Epithelial cell of alveolus of lung (primary cell): ENCODE data around the gene RAB40B. TPM values are rescaled to one million over a fixed set of nuclear protein-coding genes. Genes with fewer than 3 reads are reported as not detected.

Experiments used
- total RNA-seq: library from RNA; depleted of rRNA; stranded (reverse); fragments of >200 nt; gene quantifications from 2 replicates; pipeline ENCODE4 v1.2.1, GENCODE V29; 2015

The RAB40B gene
- 8.8 and 10.7 TPM in 2 replicates for total RNA-seq

DNA sequence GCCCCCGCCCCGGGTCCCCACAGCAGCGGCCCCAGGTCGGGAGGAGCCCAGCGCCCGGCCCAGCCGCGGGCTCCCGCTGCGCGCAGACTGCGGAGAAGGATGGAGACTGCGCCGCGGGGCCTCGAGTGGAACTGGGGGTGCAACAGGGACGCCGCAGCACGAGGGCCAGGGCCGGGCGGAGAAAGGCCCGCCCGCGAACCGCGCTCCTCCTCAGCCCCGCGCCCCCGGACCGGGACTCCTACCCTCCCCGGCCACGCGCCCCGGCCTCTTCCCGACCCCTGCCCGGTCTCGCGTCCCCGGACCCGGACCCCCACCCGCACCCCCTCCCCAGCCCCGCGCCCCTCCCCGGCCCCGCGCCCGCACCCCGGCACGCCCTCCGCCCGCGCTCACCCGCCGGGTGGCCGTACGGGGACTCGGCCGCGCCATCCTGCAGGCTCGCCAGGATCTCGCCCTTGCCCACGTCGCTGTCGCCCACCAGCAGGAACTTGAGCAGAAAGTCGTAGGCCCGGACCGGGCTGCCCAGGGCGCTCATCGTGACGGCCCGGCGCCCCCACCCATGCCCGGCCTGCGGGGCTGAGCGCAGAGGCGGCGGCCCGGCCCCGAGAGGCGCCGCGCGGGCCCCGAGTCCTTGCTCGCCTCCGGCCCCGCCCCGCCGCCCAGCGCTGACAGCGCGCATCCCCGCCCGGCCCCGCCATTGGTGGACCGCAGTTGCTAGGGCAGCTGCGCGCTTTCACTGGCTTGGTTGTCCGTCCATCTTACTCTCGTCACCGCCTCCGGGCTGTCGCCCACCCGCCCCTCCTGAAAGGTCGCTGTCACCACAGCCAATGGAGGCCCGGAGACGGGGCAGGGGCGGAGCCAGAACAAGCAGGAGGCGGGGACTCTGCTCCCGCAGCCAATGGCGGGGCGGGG lies at the start of gene RAB40B:
Gene RAB40B, minus strand, starts transcription at position 634 of the 909 bp plus-strand sequence. Its CDS starts 102 bp downstream, at position 532.

GRCh38 chr17:82734987-82735866 lies 36.7 kb upstream of the RAB40B start, which contains the start of gene FN3K:
TSS of gene FN3K (plus strand) at chr17:82735615. CDS start at chr17:82735637, 22 bp downstream.

DNA sequence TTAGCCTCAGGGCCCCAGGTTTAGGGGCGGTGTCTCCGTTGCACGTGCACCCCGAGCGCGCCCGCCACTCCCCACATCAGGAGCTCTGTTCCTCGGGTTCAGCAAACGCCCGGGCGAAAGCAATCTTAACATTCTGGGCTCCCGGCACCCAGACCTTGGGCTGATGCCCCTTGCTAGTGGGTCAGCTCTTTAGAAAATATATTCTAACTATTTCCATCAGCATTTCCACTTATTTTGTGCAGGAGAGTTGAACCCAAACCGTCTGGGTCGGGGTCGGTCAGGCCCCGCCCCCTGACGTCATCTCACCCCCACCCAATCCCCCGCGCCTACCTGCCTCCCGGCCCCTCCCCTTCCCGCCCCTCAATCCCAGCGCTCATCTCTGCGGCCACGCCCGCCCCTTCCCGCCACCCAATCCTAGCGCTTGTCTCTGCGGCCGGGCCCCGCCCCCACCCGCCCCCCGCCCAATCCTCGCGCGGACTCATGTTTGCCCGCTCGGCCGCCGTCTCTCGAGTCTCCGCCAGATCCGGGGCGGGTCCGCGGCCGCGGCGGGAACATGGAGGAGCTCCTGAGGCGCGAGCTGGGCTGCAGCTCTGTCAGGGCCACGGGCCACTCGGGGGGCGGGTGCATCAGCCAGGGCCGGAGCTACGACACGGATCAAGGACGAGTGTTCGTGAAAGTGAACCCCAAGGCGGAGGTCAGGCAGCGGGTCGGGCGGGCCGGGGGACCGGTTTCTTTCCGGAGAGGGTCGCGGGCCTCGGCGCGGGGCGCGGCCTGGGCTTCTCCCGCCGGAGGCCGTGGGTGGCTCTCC lies 17.9 kb upstream of the RAB40B start, which contains the start of gene FN3KRP:
Gene FN3KRP, plus strand, starts transcription at position 504 of the 808 bp plus-strand sequence. Its CDS starts 50 bp downstream, at position 554.

GRCh38 chr17:82648165-82648668 lies 50.3 kb downstream of the RAB40B start, which contains the start of gene WDR45B:
TSS of gene WDR45B (minus strand) at chr17:82648444. CDS start at chr17:82648340, 104 bp downstream.

Other genes with a start within 250 kb of the RAB40B start
- gene CYBC1, start 247.9 kb downstream of the RAB40B start, total RNA-seq, result 57.3 and 126 TPM in 2 replicates
- 50.0 and 90.9 TPM in 2 replicates for gene NARF, start 240.0 kb downstream of the RAB40B start, total RNA-seq
- gene FOXK2, start 179.0 kb downstream of the RAB40B start, total RNA-seq, result 27.9 and 30.9 TPM in 2 replicates
- 72.3 and 77.8 TPM in 2 replicates for gene WDR45B, start 50.3 kb downstream of the RAB40B start, total RNA-seq
- gene FN3KRP, start 18.0 kb upstream of the RAB40B start, total RNA-seq, result 16.0 and 18.7 TPM in 2 replicates
- gene FN3K, start 36.9 kb upstream of the RAB40B start, total RNA-seq, result 0.26 and 1.4 TPM in 2 replicates
- 27.9 and 34.2 TPM in 2 replicates for gene TBCD, start 53.4 kb upstream of the RAB40B start, total RNA-seq
- gene ZNF750, start 141.3 kb upstream of the RAB40B start, total RNA-seq, result not detected in 2 replicates